SU-DHL-6 (cell line): ENCODE results near the gene PTGES2.

Experiments used
- H2AFZ ChIP-seq: fragments of 200-600 bp; sonication (generic); 2 replicates; pipeline ENCODE4 v1.6.1; 2014; ENCODE audit warnings: low read depth, mild to moderate bottlenecking, moderate library complexity, mixed read lengths, antibody characterized with exemption, low read length; ENCODE audit not compliant: severe bottlenecking
- H3F3A ChIP-seq: fragments of 200-600 bp; shearing (Covaris generic); 2 replicates; pipeline ENCODE4 v1.6.0; 2016; ENCODE audit warnings: antibody characterized with exemption, mild to moderate bottlenecking; ENCODE audit not compliant: insufficient read depth
- H3K27ac ChIP-seq: fragments of 200-600 bp; sonication (generic); 2 replicates; pipeline ENCODE4 v1.5.1; 2016; ENCODE audit warnings: low read depth, mild to moderate bottlenecking, low read length, moderate library complexity, mixed read lengths
- H3K27me3 ChIP-seq: fragments of 200-600 bp; sonication (generic), shearing (Covaris generic); 2 replicates; pipeline ENCODE4 v1.6.0; 2014; ENCODE audit warnings: mild to moderate bottlenecking, low read length
- H3K36me3 ChIP-seq: fragments of 200-600 bp; sonication (generic); 2 replicates; pipeline ENCODE4 v1.6.1; 2014; ENCODE audit warnings: mild to moderate bottlenecking, low read length, mixed read lengths
- H3K4me2 ChIP-seq: fragments of 300-600, 200-600 bp; shearing (Covaris generic), sonication (generic); 2 replicates; pipeline ENCODE4 v1.6.0; 2014; ENCODE audit warnings: low read length, low read depth, mild to moderate bottlenecking; ENCODE audit not compliant: poor library complexity, severe bottlenecking
- H3K4me3 ChIP-seq: fragments of 200-600 bp; sonication (generic); 2 replicates; pipeline ENCODE4 v1.5.1; 2014; ENCODE audit warnings: antibody characterized with exemption, low read length, mild to moderate bottlenecking, mixed read lengths; ENCODE audit not compliant: insufficient read depth, poor library complexity, severe bottlenecking
- H3K79me2 ChIP-seq: fragments of 200-600 bp; sonication (generic); 2 replicates; pipeline ENCODE4 v1.6.1; 2014; ENCODE audit warnings: mild to moderate bottlenecking, low read length, moderate library complexity; ENCODE audit not compliant: insufficient read depth
- H3K9ac ChIP-seq: fragments of 200-600 bp; sonication (generic); 2 replicates; pipeline ENCODE4 v1.7.0; 2014; ENCODE audit warnings: mild to moderate bottlenecking, low read length
- H3K9me2 ChIP-seq: fragments of 200-600 bp; sonication (generic); replicated peaks from 2 replicates; pipeline ENCODE4 v1.6.1; 2014; ENCODE audit warnings: low read length; ENCODE audit not compliant: insufficient read depth
- H3K9me3 ChIP-seq: fragments of 200-600 bp; sonication (generic); 2 replicates; pipeline ENCODE4 v1.6.1; 2014; ENCODE audit warnings: low read length, mixed read lengths; ENCODE audit not compliant: insufficient read depth
- H4K20me1 ChIP-seq: fragments of 200-600 bp; sonication (generic); 2 replicates; pipeline ENCODE4 v1.6.1; 2014; ENCODE audit warnings: low read depth, mild to moderate bottlenecking, antibody characterized with exemption, low read length, moderate library complexity, mixed read lengths
- EZH2phosphoT487 ChIP-seq: fragments of 200-600 bp; sonication (generic), shearing (Covaris generic); conservative IDR thresholded peaks from 2 replicates; pipeline ENCODE4 v1.6.1; 2018; ENCODE audit warnings: mild to moderate bottlenecking, antibody characterized with exemption, low read length, moderate library complexity, mixed read lengths
- TF ChIP-seq, protein P1 (sequence below): fragments of 200-600 bp; sonication (generic); IDR thresholded peaks from one replicate; pipeline ENCODE4 v1.5.1; 2017; ENCODE audit warnings: antibody characterized with exemption, mild to moderate bottlenecking, low read length, moderate library complexity; ENCODE audit not compliant: insufficient read depth, poor library complexity, severe bottlenecking

PTGES2 gene

DNA sequence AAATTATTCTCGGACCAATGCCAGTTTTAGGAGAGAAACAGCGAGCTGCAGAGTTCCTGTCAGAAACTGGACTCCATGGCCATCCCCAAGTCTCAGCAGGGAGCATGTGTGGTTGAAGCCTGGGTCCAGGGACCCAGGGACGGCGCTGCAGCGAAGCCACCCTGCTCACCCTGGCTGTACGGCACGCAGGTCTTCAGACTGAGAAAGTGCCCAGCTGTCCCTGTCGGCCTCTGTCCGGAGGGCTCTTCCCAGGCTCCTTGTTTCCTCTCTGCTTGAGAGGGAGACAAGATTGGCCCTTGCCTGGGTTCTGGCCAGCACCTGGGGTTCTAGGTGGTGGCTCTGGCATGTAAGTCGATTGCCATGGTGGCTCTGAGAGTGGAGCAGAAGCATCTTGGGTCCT is 26.9 kb downstream of the PTGES2 start:
- H3K4me2 ChIP-seq, result no peak overlapping the region
- H3K27me3 ChIP-seq, result no peaks in the 10 kb centered on the region
- H3K9me3 ChIP-seq, result no peaks in the 10 kb centered on the region
- no peaks in the 10 kb centered on the region for H3K36me3 ChIP-seq
- H3K9ac ChIP-seq, result no peak overlapping the region
- no peak for TF ChIP-seq EZH2phosphoT487
- TF ChIP-seq, protein P1, sequence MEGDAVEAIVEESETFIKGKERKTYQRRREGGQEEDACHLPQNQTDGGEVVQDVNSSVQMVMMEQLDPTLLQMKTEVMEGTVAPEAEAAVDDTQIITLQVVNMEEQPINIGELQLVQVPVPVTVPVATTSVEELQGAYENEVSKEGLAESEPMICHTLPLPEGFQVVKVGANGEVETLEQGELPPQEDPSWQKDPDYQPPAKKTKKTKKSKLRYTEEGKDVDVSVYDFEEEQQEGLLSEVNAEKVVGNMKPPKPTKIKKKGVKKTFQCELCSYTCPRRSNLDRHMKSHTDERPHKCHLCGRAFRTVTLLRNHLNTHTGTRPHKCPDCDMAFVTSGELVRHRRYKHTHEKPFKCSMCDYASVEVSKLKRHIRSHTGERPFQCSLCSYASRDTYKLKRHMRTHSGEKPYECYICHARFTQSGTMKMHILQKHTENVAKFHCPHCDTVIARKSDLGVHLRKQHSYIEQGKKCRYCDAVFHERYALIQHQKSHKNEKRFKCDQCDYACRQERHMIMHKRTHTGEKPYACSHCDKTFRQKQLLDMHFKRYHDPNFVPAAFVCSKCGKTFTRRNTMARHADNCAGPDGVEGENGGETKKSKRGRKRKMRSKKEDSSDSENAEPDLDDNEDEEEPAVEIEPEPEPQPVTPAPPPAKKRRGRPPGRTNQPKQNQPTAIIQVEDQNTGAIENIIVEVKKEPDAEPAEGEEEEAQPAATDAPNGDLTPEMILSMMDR, result no peak
- no peaks in the 10 kb centered on the region for H3F3A ChIP-seq
- no peaks in the 10 kb centered on the region for H3K9me2 ChIP-seq
- no peak overlapping the region for H3K27ac ChIP-seq
- H4K20me1 ChIP-seq, result no peaks in the 10 kb centered on the region
- no peak overlapping the region for H3K4me3 ChIP-seq
- peaks cover 39% of the 10 kb centered on the region for H3K79me2 ChIP-seq
- no peak overlapping the region for H2AFZ ChIP-seq

DNA sequence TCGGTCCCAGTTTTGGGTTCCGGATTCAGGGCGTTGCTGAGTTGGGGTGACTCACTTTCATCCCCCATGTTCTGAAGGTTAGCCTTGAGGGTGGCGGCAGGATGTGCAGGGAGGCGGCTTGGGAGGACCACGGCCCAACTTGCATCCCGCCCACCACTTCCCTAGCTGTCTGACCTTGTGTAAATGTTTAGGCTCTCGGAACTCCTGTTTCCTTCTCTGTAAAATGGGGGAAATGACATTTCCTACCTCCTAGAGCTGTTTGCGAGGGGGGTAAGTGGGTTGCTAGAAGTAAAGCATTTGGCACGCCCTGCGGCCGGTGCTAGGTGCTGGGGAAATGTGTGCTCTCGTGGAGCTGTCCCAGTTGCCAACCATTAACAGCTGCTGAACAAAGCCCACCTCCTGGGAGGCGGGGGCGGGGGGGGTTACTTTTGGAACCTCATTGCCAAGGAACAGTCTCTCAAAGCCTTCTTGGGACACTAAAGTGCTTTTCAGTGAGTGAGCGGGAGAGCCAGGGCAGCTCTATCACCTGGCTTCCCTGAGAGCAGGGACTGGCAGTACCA is 27.5 kb downstream of the PTGES2 start:
- TF ChIP-seq, protein P1, result no peak
- no peak for TF ChIP-seq EZH2phosphoT487
- Histone ChIP-seq H3K4me3 (no peak overlapping the region), H3K9ac (no peak overlapping the region)

DNA sequence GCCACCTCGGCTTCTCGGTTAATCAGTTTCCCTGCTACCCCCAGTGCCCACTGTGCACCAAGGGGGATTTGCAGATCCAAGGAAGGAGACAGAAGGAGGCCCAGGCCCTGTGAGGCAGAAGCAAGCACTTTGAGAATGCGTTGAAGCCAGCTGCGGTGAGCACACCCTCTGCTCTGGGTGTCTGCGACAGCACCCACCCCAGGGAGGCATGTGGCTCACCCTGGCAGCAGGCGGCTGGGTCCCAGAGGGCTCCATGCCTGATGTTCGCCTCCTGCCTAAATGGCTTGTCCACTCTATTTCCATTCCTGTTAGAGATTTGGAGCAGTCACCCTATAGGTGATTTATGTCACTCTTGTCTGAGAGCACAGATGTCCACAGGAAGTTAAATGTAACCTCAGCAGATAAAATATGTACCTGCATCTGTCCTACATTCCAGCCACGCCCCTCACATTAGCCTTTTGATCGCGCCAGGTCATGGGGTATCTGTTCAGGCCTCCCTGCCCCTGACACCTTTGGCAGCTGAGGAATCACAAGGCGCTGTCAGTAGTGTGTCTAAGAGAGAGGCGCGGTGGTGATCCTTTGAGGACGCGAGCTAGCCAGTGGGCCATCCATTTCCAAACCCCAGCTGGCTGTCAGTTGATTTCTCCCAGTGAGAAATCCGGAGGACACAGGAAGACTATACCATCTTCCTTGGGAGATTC is 28.1 kb downstream of the PTGES2 start:
- TF ChIP-seq EZH2phosphoT487, result no peak
- TF ChIP-seq, protein P1, result no peak
- Histone ChIP-seq H3K9me3 (no peaks in the 10 kb centered on the region), H3K36me3 (no peaks in the 10 kb centered on the region), H3K27ac (no peak overlapping the region), H2AFZ (no peak overlapping the region), H4K20me1 (no peaks in the 10 kb centered on the region), H3F3A (no peaks in the 10 kb centered on the region), H3K9me2 (no peaks in the 10 kb centered on the region), H3K4me2 (no peak overlapping the region), H3K9ac (no peak overlapping the region), H3K27me3 (no peaks in the 10 kb centered on the region), H3K79me2 (peaks cover 50% of the 10 kb centered on the region), H3K4me3 (no peak overlapping the region)

More for the DNA sequence above, 27.5 kb downstream of the PTGES2 start:
- no peaks in the 10 kb centered on the region for H3K9me2 ChIP-seq
- H3K9me3 ChIP-seq, result no peaks in the 10 kb centered on the region
- H3F3A ChIP-seq, result no peaks in the 10 kb centered on the region
- no peak overlapping the region for H3K27ac ChIP-seq
- no peaks in the 10 kb centered on the region for H3K36me3 ChIP-seq
- no peaks in the 10 kb centered on the region for H4K20me1 ChIP-seq
- H2AFZ ChIP-seq, result no peak overlapping the region
- peaks cover 44% of the 10 kb centered on the region for H3K79me2 ChIP-seq
- no peaks in the 10 kb centered on the region for H3K27me3 ChIP-seq
- no peak overlapping the region for H3K4me2 ChIP-seq
